ENCODE results near the gene DGKI. TPM values are rescaled to one million over a fixed set of nuclear protein-coding genes. Genes with fewer than 3 reads are reported as not detected.

DGKI gene
- total RNA-seq, 4 donors from 2014 or later: 0.02 to 1.8 (median 0.07) TPM; not detected in 1

- intact Hi-C loops (cut with DNase I; ENCODE audit: low total_unique reads): no loop called here
- H3K36me3 ChIP-seq: no peaks in the 10 kb centered on the region
- TF ChIP-seq CTCF (IDR thresholded peaks at IDR 0.05 in 4 of 5, conservative IDR thresholded peaks at IDR 0.05 in 1 of 5) (no peak), POLR2A (IDR thresholded peaks at IDR 0.05) (no peak)
Measured at GRCh38 chr7:137538361-137538762, 308.4 kb downstream of the DGKI start.

GRCh38 chr7:137535579-137535978 lies 311.2 kb downstream of the DGKI start:
- no peaks in the 10 kb centered on the region for H3K36me3 ChIP-seq
- no peaks in the 10 kb centered on the region for H3K27me3 ChIP-seq
- DNase-seq (no peak), ATAC-seq (no peak)
- intact Hi-C loops (cut with DNase I; ENCODE audit: low total_unique reads) (no loop called here), in situ Hi-C loops (cut with MboI; ENCODE audit: low sequenced_read_pairs in 4 of 4) (no loop called here)
- no peaks in the 10 kb centered on the region for H3K4me1 ChIP-seq
- H3K4me3 ChIP-seq: no peak overlapping the region
- TF ChIP-seq CTCF (IDR thresholded peaks at IDR 0.05 in 4 of 5, conservative IDR thresholded peaks at IDR 0.05 in 1 of 5) (no peak), POLR2A (IDR thresholded peaks at IDR 0.05) (no peak)
- H3K9me3 ChIP-seq: no peaks in the 10 kb centered on the region
- no peak overlapping the region for H3K27ac ChIP-seq

More at GRCh38 chr7:137538361-137538762, 308.4 kb downstream of the DGKI start:
- Histone ChIP-seq H3K4me3 (no peak overlapping the region), H3K4me1 (no peaks in the 10 kb centered on the region), H3K27ac (no peak overlapping the region), H3K9me3 (no peaks in the 10 kb centered on the region), H3K27me3 (no peaks in the 10 kb centered on the region)
- in situ Hi-C loops (cut with MboI; ENCODE audit: low sequenced_read_pairs in 4 of 4): no loop called here
- ATAC-seq: no peak
- DNase-seq: no peak

GRCh38 chr7:137531671-137532070 lies 315.1 kb downstream of the DGKI start:
- ATAC-seq: no peak

GRCh38 chr7:137527634-137528033 lies 319.1 kb downstream of the DGKI start:
- no peak overlapping the region for H3K4me3 ChIP-seq
- in situ Hi-C loops (cut with MboI; ENCODE audit: low sequenced_read_pairs in 4 of 4): no loop called here
- H3K27me3 ChIP-seq: no peaks in the 10 kb centered on the region
- DNase-seq (no peak), ATAC-seq (no peak)
- no peaks in the 10 kb centered on the region for H3K9me3 ChIP-seq
- H3K36me3 ChIP-seq: no peaks in the 10 kb centered on the region
- intact Hi-C loops (cut with DNase I; ENCODE audit: low total_unique reads): no loop called here
- H3K4me1 ChIP-seq: no peaks in the 10 kb centered on the region
- TF ChIP-seq CTCF (IDR thresholded peaks at IDR 0.05 in 4 of 5, conservative IDR thresholded peaks at IDR 0.05 in 1 of 5) (no peak), POLR2A (IDR thresholded peaks at IDR 0.05) (no peak)
- no peak overlapping the region for H3K27ac ChIP-seq

More at GRCh38 chr7:137531671-137532070, 315.1 kb downstream of the DGKI start:
- Histone ChIP-seq H3K4me1 (no peaks in the 10 kb centered on the region), H3K27ac (no peak overlapping the region), H3K4me3 (no peak overlapping the region), H3K9me3 (no peaks in the 10 kb centered on the region), H3K27me3 (no peaks in the 10 kb centered on the region), H3K36me3 (no peaks in the 10 kb centered on the region)
- DNase-seq: no peak
- intact Hi-C loops (cut with DNase I; ENCODE audit: low total_unique reads) (no loop called here), in situ Hi-C loops (cut with MboI; ENCODE audit: low sequenced_read_pairs in 4 of 4) (no loop called here)
- TF ChIP-seq POLR2A (IDR thresholded peaks at IDR 0.05) (no peak), CTCF (IDR thresholded peaks at IDR 0.05 in 4 of 5, conservative IDR thresholded peaks at IDR 0.05 in 1 of 5) (no peak)

GRCh38 chr7:137523171-137523570 lies 323.6 kb downstream of the DGKI start:
- no peaks in the 10 kb centered on the region for H3K36me3 ChIP-seq
- no peaks in the 10 kb centered on the region for H3K27me3 ChIP-seq
- H3K9me3 ChIP-seq: no peaks in the 10 kb centered on the region
- no peak overlapping the region for H3K4me3 ChIP-seq
- in situ Hi-C loops (cut with MboI; ENCODE audit: low sequenced_read_pairs in 4 of 4) (no loop called here), intact Hi-C loops (cut with DNase I; ENCODE audit: low total_unique reads) (no loop called here)
- no peak overlapping the region for H3K27ac ChIP-seq
- TF ChIP-seq CTCF (IDR thresholded peaks at IDR 0.05 in 4 of 5, conservative IDR thresholded peaks at IDR 0.05 in 1 of 5): no peak
- no peak for TF ChIP-seq POLR2A (IDR thresholded peaks at IDR 0.05)
- DNase-seq (no peak), ATAC-seq (no peak)
- no peaks in the 10 kb centered on the region for H3K4me1 ChIP-seq
